Fibroblast of lung (primary cell): ENCODE measurements around the gene C8G.

Experiments used
- CTCF ChIP-seq, 2 donors: IDR thresholded peaks in 1 of 2; conservative IDR thresholded peaks in 1 of 2; 1 replicate in 1 of 2; 2 replicates in 1 of 2; pipeline ENCODE4 v1.5.1; 2011 to 2012; ENCODE audit warnings: low read length in 2 of 2, control low read depth in 1 of 2, inconsistent platforms in 1 of 2, low read depth in 1 of 2, mild to moderate bottlenecking in 1 of 2
- EZH2 ChIP-seq: IDR thresholded peaks from 2 replicates; pipeline ENCODE4 v1.5.1; 2012; ENCODE audit warnings: low read length, control low read depth, mild to moderate bottlenecking; ENCODE audit errors: missing control alignments

DNA sequence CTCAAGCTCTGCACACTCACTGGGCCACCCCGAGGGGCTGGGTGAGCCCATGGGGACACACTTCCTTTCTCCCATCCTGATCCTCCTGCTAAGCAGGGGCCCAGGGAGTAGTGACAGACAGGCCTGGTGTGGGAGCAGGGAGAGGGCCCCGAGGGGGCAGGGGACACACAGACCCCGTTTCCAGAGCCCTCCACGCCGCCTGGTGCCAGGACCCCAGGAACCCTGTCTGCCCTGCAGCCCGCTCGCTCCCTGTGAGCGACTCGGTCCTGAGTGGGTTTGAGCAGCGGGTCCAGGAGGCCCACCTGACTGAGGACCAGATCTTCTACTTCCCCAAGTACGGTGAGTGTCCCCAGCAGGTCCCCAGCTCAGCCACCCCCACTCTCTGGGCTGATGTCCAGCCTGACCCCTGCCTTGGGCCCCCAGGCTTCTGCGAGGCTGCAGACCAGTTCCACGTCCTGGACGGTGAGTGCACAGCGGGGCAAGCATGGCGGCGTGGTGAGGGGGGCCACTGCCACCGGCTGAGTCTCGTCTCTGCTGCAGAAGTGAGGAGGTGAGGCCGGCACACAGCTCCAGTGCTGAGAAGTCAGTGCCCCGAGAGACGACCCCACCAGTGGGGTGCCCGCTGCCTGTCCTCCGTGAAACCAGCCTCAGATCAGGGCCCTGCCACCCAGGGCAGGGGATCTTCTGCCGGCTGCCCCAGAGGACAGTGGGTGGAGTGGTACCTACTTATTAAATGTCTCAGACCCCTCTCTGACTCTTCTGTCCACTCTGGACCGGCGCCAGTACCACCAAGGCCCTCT lies 1.4 kb downstream of the C8G start:
- TF ChIP-seq CTCF (conservative IDR thresholded peaks at IDR 0.05 in 1 of 2, IDR thresholded peaks at IDR 0.05 in 1 of 2; ENCODE audit: low read depth in 1 of 2, low read length in 2 of 2): no peak
- TF ChIP-seq EZH2: no peak
